ENCODE measurements around the gene LATS2.
A peak's percentile ranks its signal among the peaks of the same experiment; 100 is the strongest.
"Not testable (repeated sequence)": the region's sequence is repeated elsewhere in the genome, so short reads cannot be mapped to it uniquely, and the experiment has no call there.

LATS2 gene

DNA sequence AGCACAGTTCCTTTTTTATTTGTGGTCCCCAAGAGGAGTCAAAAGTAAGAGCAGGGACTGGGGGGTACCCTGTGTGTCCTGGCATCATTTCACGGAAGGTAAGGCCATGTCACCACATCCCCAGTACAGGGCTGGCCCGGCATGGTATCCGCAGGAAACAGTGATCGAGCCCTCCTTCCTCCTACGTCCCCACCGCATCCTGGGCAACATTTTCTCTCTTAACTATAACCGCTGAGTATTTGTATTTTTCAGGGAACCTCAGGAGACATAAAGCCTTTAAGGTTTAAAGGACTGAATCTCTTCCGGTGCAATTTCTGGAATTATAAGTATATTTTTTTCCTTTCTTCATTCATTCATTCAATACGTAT is 13.6 kb upstream of the LATS2 start:
- peak; percentile 97 for DNase-seq

DNA sequence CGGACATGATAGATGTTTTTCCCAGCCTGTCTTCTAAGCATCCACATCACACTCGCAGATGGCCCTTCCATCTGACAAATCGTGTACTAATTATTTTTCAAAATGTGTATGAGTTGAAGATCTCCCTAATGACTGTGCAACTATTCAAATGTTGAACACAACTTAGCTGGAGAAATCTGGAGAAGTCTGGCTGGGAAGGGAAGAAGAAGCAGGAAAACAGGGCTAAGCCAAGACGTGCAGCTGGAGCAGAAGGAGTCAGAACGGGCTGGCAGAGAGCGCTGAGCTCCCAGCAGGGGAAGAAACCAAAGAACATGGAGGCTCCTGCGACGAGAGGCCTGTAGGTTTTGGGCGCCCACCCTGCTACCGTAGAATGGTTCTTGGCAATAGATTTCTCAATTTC is 13.2 kb upstream of the LATS2 start:
- peak; percentile 51 for DNase-seq

DNA sequence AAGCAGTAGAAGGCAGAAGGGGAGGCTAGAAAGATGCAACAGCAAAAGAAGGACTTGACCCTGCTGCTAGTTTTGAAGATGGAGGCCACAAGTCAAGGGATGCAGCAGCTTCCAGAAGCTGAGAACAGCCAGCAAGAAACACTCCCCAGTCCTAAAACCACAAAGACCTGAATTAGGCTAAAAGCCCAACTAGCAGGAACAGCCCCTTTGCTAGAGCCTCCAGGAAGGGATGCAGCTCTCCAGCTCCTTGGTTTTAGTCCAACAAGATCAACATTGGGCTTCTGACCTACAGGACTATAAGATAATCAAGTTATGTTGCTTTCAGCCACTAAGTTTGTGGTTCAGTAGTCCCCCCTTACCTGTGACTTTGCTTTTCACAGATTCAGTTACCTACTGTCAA is 10.5 kb upstream of the LATS2 start:
- DNase-seq = no peak

DNA sequence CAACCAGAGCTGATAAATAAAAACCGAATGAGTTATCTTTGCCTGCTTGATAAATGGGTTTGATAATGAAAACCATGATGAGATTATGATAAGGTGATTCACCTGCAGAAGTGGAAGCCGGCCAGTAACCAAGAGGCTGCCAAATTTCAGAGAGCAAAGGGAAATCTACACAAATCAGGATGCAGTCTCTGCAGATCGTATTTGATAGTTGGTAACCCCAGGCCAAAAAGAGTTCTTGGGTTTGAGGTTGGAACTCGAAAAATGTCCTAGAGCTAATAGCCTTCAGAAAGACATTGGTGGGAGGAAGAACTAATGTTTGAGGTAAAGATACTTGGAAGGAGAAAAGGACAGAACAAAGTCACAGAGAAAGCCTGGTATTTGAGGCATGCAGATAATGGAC is 9.6 kb upstream of the LATS2 start:
- DNase-seq = no peak

DNA sequence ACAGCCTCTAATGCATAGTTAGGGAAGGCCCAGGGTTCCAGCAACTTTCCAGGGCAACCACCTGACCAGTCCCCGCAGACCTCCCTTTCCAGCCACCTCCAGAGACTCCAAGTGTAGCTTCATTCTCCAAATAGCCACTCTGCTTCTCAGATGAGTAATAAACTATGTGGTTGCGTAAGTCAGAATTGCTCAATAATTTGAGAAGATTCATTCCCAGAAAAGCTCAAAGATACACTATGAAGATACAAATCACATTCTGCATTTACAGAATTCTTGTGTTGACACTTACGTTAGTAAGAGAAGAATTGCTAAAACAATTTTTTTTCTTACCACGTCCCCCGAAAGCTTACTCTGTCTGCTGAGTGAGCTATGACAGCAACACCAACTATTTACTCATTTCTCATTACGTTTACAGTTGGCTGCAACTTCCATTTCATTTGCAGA is 8.2 kb upstream of the LATS2 start:
- no peak for DNase-seq

DNA sequence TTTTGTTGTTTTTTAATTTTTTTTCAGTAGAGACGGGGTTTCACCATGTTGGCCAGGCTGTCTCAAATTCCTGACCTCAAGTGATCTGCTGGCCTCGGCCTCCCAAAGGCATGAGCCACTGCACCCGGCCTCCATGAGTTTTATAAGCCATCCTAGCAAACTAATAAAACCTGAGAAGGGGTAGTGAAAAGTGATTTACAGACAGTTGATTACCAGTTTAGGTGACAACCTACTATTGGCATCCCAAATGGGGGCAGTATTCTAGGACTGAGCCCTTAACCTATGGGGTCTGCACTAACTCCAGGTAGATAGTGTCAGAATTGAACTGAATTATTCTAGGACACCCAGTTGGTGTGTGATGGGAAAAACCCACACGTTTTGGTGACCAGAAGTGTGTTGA is 6.5 kb upstream of the LATS2 start:
- no peak for DNase-seq

DNA sequence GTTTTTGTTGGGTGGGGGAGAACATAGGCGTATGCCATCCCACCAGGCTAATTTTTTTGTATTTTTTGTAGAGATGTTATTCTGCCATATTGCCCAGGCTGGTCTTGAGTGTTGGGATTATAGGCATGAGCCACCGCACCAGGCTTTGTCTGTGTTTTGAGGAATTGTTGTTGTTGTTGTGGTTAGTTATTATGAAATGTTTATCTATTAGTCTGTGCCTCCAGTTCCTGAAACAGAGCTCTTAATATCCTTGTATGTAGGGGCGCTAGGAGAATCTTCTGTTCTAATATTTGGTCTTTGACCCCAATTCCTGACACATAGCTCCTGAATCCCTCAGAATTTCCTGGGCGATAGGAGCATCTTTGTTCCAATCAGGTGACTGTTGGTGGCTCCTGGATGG is 5.6 kb upstream of the LATS2 start:
- no peak for DNase-seq

DNA sequence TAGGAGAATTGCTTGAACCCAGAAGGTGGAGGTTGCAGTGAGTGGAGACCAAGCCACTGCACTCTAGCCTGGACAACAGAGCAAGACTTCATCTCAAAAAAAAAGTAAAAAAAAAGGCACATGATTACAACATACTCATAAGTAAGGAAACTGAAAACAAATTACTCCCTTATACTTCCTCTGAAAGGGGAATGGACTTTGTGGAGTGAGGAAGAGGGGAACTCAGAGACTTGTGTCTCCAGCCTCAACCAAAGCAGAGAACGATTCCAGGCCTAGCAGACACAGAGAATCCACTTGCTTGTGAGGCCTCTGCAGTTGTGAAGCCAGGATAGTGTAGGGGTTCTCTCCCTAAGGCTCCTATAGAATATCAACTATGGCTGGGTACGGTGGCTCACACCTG is 4.3 kb upstream of the LATS2 start:
- DNase-seq = no peak

DNA sequence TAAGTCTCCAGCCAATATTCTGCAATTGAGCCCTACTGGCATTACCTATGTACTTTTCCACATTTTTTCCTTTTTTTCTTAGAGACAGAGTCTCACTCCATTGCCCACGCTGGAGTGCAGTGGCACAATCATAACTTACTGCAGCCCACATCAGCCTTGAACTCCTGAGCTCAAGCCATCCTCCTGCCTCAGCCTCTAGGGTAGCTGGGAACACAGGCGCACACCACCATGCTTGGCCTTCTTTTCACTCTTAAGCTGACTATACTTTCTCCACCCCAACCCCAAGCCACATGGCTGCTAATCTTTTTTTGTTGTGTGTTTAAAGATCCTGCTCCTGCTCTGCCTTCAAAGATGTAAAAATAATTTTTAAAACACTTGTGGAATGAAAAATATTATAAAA is 1.6 kb upstream of the LATS2 start:
- DNase-seq = no peak

DNA sequence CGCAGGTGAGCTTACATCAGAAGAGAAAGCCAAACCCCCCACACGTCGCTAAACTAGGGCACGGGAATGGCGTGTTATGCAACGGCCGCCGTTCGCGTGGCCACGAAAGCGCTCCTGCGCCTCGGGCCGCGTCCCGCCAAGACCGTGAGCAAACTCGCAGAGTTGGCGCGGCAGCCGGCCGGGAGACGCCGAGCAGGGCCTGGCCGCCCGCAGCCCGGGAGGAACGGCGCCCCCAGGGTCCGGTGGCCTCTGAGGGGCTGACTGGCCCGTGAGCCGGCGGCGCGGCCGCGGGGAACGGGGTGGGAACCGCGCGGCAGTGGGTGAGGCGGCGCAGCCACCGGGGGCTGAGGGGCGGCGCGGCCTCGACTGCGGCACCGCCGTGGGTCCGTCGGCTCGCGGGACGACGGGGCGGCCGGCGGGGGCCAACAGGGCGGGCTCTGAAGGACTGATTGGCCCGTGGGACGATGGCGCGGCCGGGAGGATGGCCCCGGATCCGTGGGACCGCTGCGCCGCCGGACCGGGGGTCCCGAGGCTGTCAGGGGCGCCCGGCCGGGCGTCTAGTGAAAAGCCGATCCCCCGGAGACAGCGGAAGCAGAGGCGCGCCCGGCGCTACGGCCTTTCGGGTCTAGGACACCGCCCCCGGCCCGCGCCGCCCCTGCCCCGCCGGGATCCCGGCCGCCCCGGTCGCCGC is 903 bp downstream of the LATS2 start:
- DNase-seq = peak; percentile 44

DNA sequence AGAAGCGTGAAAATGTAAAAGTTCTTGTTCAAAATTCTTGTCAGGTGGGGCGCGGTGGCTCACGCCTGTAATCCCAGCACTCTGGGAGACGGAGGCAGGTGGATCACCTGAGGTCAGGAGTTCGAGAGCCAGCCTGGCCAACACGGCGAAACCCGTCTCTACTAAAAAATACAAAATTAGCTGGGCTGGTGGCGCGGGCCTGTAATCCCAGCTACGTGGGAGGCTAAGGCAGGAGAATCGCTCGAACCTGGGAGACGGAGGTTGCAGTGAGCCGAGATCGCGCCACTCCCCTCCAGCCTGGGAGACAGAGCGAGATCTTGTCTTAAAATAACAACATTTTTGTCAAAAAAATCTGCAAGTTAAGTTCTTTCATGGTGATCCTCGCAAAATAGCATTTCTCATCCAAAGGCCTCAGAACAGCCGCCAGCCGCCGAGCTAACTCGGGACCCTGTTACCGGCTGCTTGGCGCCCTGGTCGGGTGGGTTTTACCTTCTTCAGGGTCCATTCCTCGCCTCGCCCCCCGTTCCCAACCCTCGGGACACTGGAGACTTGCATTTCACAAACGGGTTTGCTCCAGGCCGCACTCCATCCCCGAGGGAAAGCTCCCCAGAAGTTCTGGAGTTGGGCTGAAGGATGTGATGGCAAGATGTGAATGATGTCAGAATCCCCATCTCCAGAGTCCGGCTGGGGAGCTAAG is 1.6 kb downstream of the LATS2 start:
- no peak for DNase-seq

DNA sequence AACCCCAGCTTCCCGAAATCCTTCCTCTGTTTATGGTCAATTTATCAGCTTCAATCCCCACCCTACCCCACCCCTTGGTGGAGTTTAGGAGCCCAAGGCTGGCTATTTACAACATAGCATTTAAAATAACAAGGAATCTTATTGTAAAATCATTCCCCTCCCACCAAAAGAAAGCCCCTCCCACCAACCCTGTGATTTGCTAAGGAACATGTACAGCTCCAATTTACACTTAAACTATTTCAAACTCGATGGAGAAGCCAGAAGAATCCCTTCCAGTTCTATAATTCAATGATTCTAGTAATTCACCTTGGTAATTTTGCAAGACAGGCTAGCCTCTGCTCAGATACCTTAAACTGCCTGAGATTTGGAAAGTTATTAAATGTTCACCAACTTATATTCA is 3.0 kb downstream of the LATS2 start:
- DNase-seq = no peak

DNA sequence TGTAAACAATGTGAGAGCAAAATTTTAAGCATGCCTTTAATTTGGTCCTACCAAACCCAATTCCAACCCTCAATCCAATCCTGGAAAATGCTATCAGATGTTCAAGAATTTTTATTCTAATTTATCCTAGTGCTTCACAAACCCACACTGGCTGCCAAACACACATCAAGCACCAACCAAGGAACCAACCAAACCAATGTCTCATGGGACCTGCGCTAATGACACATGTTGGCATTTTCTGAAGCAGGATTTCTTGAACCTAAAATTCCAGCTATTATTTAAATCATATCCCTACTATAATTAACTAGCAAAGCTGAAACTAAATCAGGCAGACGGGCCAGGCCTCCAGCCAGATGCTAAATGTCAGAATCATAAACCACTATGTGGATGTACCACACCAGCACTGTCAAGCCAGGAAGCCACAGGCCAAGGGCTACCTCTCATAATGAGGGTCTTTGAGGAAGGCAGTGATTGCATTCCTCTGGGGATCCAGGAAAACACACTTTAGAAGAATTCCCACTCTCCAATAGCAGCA is 5.8 kb downstream of the LATS2 start:
- no peak for DNase-seq

DNA sequence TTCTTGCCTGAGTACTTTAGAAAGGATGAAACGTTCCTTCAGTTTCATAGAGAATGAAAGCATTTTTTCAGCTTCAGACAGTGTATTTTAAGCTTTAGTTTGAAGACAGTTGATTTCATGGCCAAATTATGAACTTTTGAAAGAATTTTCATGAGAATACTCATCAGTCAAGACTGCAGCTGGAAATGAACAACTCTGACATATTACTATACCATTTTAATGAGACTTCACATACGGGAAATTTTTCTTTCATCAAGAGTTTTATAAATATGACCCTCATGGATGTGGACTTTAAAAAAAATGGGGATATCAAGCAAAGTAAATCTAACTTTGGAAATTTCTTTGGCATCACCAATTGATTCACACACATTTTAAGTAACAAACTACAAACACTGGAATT is 6.4 kb downstream of the LATS2 start:
- no peak for DNase-seq

DNA sequence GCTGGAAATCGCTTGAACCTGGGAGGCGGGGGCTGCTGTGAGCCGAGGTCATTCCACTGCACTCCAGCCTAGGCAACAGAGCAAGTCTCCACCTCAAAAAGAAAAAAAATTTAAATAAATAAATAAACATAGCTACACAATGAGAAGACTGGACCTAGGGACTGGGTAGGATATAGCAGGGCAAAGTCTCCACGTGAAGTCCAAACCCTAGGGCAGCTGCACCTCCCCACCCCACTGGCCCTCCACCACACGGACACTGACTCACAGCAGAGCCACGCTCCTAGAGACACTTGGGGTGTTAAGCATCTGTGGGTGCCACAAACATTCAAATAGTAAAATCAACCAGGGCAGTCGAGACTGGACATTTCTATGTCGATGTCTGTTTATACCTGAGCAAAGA is 7.1 kb downstream of the LATS2 start:
- DNase-seq = no peak

DNA sequence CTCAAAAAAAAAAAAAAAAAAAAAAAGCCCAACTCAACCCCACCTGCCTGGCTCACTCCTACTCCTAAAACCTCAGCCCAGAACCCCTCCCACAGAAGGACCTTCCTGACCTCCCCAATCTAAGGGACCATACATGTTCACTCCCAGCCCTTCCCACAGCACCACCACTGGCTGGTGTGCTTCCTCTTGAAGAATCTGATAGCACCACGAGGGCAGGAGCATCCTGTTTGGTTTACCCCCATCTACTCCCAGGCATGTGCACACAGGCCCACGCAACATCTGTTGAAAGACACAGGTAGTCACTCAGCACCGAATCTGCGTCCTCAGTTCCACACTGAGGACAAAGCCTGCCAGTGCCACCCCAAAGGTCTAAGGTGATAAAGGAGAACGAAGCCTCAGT is 8.2 kb downstream of the LATS2 start:
- DNase-seq = peak; percentile 77

DNA sequence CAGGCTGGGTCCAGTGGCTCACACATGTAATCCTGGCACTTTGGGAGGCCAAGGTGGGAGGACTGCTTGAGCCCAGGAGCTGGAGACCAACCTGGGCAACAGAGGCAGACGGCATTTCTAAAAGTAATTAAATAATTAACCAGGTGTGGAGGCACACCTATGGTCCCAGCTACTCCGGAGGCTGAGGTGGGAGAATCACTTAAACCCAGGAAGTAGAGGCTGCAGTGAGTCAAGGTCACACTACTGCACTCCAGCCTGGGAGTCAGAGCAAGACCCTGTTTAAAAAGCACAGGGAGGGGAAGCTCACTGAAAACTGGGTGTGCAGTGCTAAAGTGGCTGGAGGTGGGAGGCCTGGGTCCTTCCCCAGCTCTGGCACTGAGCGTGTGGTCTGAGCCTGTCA is 9.7 kb downstream of the LATS2 start:
- no peak for DNase-seq

DNA sequence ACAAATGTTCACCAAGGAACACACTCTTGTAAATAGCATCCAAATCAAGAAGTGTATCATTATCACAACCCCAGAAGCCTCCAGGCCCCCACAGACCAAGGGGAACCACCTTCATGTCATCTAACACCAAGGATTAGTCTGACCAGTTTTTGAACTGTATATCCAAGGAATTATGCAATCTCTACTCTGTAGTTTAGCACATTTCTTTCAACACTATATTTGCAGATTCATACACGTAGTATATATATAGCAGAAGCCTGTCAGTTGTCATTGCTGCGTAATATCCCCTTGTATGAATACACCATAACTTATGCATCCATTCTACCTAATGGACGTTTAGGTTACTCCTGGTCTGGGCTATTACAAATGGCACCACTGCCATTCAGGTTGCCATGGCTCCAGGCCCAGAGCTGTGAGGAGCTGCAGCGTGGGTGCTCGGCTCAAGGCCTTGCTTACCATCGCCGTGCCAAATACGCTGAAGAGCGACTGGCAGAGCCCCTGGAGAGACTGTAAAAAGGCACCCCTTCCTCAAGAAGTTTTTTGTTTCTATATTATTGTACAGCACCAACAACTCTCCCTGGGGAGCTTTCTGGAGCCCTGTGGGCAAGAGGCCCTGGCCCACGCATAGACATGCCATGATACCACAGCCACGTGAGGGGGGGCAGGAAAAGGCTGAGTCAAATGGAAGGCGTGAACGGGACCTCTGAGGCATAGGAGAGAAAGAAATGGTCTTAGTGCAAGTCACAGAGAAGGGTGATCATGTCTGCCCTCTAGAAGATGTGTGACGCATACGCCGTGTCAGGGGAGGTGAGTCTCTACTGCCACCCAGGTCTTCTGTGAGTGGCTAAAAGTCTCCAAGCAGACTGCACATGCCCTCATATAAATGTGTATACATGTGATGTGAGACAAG is 10.8 kb downstream of the LATS2 start:
- no peak for DNase-seq

DNA sequence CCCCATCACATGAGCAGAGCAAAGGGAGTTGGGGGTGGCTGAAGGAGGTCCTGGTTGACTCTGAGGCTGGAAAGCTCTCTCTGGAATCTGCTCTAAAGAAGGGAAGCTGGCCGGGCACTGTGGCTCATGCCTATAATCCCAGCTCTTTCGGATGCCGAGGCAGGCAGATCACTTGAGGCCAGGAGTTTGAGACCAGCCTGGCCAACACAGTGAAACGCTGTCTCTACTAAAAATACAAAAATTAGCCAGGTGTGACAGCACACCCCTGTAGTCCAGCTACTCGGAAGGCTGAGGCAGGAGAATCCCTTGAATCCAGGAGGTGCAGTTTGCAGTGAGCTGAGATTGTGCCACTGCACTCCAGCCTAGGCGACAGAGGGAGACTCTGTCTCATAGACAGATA is 11.7 kb downstream of the LATS2 start:
- DNase-seq = not testable (repeated sequence)

DNA sequence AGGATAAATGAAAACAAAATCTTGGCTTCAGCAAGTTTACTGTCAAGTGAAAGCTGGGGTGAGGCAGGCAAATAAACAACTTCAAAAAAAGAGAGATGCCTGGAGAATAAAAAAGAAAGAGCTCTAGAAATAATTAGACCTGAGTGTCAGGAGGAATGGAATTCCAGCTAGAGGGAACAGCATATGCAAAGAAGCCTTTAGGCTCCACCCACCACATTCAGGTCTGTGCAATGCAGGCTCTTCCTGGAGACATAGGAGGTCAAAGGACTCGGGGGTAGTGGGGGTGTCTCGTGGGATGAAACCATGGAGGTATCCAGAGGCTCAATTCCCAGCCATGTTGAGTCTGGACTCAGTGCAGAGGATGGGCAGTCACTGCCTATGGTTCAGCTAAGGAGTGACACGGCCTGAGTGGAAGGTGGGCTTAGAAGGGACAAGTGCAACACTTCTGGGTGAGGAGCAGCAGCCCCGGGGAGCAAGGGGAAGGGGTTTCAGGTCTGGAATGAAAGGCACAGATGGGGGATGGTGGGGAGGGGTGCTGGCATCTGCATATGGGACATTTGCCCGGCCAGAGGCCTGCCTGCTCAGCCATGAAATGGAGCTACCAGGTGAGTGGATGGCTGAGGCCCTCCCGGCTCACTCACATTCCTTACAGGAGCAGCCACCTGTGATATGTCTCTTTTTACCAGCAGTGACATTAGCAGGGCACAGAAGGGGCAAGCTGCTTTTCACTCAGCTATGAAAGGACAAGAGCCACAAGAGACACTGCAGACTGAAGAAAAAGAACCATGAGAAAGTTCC is 12.3 kb downstream of the LATS2 start:
- DNase-seq = no peak

DNA sequence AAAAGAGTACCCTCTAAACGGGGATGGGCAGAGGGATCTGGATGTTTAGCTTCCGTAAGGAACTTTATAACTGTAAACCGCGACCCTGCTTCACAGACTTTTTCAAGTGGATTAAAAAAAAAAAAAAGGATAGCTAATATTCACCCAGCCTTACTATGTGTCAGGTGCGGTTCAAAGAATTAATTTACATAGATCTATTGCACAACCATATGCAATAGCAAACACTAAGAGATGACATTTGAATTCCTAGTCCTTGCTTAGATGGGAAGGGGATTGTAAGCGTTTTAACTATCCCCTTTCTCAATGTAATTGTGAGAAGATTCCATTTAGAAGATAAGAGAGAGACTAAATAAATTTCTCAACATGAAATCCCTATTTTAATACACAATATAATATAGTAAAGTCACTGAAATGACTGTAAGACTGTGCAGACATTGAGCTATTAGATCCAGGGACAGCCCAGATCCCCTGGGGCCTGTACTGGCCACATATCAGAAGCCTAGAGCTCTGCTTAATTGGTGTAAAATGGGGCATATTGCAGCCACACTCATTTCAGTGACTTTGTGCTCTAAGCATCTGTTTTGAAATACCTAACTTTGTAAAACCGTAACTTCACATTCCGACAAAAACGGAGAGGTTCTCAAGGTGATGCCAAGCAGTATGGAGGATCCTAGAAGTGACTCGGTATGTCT is 13.6 kb downstream of the LATS2 start:
- DNase-seq = no peak

DNA sequence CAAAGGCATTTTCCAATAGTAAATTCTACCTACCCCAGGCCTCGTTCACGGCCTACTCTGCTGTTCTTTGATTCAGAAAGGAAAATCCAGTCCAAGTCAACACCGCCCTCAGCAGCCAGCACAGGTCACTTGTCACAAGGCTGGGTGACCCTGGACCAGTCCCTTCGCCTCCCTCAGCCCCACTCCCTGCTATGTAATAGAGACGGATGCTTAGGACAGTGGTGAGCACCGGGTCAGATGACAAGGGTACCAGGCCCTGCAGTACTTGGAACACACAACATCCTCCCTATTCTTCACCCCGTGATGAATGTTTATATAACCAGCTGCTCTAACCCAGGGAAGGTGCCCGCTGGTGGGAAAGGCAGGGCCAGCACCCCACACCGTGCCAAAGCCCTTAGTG is 14.3 kb downstream of the LATS2 start:
- DNase-seq = no peak

Data from GDM1 (cell line).